ENCODE data around the gene CXCL1.

Gene CXCL1

GRCh38 chr4:73864365-73864764, 4.8 kb upstream of the CXCL1 start:
- no peaks in the 10 kb centered on the region for H3K9me3 ChIP-seq (ENCODE audit: control insufficient read depth in 2 of 2, low read length in 2 of 2)
- H3K9ac ChIP-seq (ENCODE audit: low read depth in 1 of 2, low read length in 2 of 2), result no peak overlapping the region
- peaks cover 0 to 4% of the 10 kb centered on the region in 2 donors for H3K4me1 ChIP-seq (ENCODE audit: control insufficient read depth in 2 of 2, insufficient read depth in 2 of 2, low read length in 2 of 2)
- H3K36me3 ChIP-seq (ENCODE audit: control insufficient read depth in 2 of 2, insufficient read depth in 2 of 2, low read length in 2 of 2), result no peaks in the 10 kb centered on the region
- no peaks in the 10 kb centered on the region for H3K27me3 ChIP-seq (ENCODE audit: control insufficient read depth in 2 of 2, insufficient read depth in 2 of 2, low read length in 2 of 2)
- H3K27ac ChIP-seq (ENCODE audit: low read depth in 2 of 2, low read length in 2 of 2), result no peak overlapping the region
- H3K4me3 ChIP-seq (ENCODE audit: low read length in 2 of 2), result no peak overlapping the region

GRCh38 chr4:73864961-73865360, 4.2 kb upstream of the CXCL1 start:
- Histone ChIP-seq H3K36me3 (ENCODE audit: control insufficient read depth in 2 of 2, insufficient read depth in 2 of 2, low read length in 2 of 2) (no peaks in the 10 kb centered on the region), H3K27me3 (ENCODE audit: control insufficient read depth in 2 of 2, insufficient read depth in 2 of 2, low read length in 2 of 2) (no peaks in the 10 kb centered on the region), H3K4me1 (ENCODE audit: control insufficient read depth in 2 of 2, insufficient read depth in 2 of 2, low read length in 2 of 2) (peaks cover 3 to 4% of the 10 kb centered on the region in 2 donors), H3K9ac (ENCODE audit: low read depth in 1 of 2, low read length in 2 of 2) (no peak overlapping the region), H3K9me3 (ENCODE audit: control insufficient read depth in 2 of 2, low read length in 2 of 2) (no peaks in the 10 kb centered on the region), H3K27ac (ENCODE audit: low read depth in 2 of 2, low read length in 2 of 2) (no peak overlapping the region), H3K4me3 (ENCODE audit: low read length in 2 of 2) (no peak overlapping the region)

- no peak overlapping the region for H3K9ac ChIP-seq (ENCODE audit: low read depth in 1 of 2, low read length in 2 of 2)
- no peak overlapping the region for H3K27ac ChIP-seq (ENCODE audit: low read depth in 2 of 2, low read length in 2 of 2)
- peaks cover 4 to 7% of the 10 kb centered on the region in 2 donors for H3K4me1 ChIP-seq (ENCODE audit: control insufficient read depth in 2 of 2, insufficient read depth in 2 of 2, low read length in 2 of 2)
Observed at GRCh38 chr4:73865431-73866096, 3.6 kb upstream of the CXCL1 start.

GRCh38 chr4:73866246-73866645, 2.9 kb upstream of the CXCL1 start:
- Histone ChIP-seq H3K27ac (ENCODE audit: low read depth in 2 of 2, low read length in 2 of 2) (no peak overlapping the region), H3K4me3 (ENCODE audit: low read length in 2 of 2) (no peak overlapping the region), H3K4me1 (ENCODE audit: control insufficient read depth in 2 of 2, insufficient read depth in 2 of 2, low read length in 2 of 2) (peaks cover 4 to 7% of the 10 kb centered on the region in 2 donors), H3K9ac (ENCODE audit: low read depth in 1 of 2, low read length in 2 of 2) (no peak overlapping the region), H3K27me3 (ENCODE audit: control insufficient read depth in 2 of 2, insufficient read depth in 2 of 2, low read length in 2 of 2) (no peaks in the 10 kb centered on the region), H3K36me3 (ENCODE audit: control insufficient read depth in 2 of 2, insufficient read depth in 2 of 2, low read length in 2 of 2) (no peaks in the 10 kb centered on the region), H3K9me3 (ENCODE audit: control insufficient read depth in 2 of 2, low read length in 2 of 2) (no peaks in the 10 kb centered on the region)

More at GRCh38 chr4:73865431-73866096, 3.6 kb upstream of the CXCL1 start:
- H3K9me3 ChIP-seq (ENCODE audit: control insufficient read depth in 2 of 2, low read length in 2 of 2), result no peaks in the 10 kb centered on the region
- H3K36me3 ChIP-seq (ENCODE audit: control insufficient read depth in 2 of 2, insufficient read depth in 2 of 2, low read length in 2 of 2), result no peaks in the 10 kb centered on the region
- no peaks in the 10 kb centered on the region for H3K27me3 ChIP-seq (ENCODE audit: control insufficient read depth in 2 of 2, insufficient read depth in 2 of 2, low read length in 2 of 2)
- no peak overlapping the region for H3K4me3 ChIP-seq (ENCODE audit: low read length in 2 of 2)

GRCh38 chr4:73867783-73868182, 1.4 kb upstream of the CXCL1 start:
- Histone ChIP-seq H3K27ac (ENCODE audit: low read depth in 2 of 2, low read length in 2 of 2) (no peak overlapping the region), H3K4me1 (ENCODE audit: control insufficient read depth in 2 of 2, insufficient read depth in 2 of 2, low read length in 2 of 2) (peaks cover 4 to 7% of the 10 kb centered on the region in 2 donors), H3K4me3 (ENCODE audit: low read length in 2 of 2) (no peak overlapping the region), H3K9ac (ENCODE audit: low read depth in 1 of 2, low read length in 2 of 2) (no peak overlapping the region), H3K36me3 (ENCODE audit: control insufficient read depth in 2 of 2, insufficient read depth in 2 of 2, low read length in 2 of 2) (no peaks in the 10 kb centered on the region), H3K27me3 (ENCODE audit: control insufficient read depth in 2 of 2, insufficient read depth in 2 of 2, low read length in 2 of 2) (no peaks in the 10 kb centered on the region), H3K9me3 (ENCODE audit: control insufficient read depth in 2 of 2, low read length in 2 of 2) (no peaks in the 10 kb centered on the region)

DNA sequence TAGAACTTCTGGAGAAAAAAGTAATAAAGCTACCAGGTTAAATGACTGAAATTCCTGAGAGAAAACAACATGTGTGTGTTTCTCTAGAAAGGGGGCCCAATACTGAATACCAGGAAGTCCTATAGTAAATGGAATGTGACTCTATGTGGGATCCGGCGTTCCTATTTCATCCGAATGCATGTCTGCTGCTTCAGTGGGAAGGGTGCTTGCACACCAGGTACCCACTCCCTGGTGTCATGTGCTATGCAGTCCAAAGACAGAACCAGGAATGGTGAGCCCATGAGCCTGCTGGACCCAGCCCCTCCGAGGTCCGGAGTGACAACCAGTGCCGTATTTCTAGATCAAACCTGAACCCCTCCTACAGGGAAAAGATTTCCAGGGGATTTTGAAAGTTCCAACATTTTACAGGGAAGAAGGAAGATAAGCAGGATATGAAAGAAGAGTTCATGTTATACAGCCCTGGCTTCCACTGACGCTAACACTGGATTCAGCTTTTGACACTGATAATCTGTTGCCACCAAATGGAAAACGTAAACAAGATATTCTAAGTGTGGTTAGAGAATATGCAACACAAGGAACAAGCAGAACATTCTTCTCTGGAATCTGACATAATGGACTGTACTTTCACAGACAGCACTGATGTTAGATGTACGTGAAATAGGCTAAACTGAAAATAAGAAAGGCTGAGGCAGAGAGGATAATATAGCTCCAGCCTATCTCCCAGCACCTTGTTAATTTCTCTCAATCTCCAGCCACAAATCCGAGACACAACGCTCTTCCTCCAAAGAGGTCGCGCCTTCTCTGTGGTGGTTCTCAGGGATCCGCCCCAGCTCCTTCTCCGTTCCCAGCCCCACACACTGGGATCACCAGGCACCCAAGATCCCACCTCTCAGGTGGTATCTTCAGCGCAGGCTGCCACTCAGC, 725 bp upstream of the CXCL1 start:
- H3K4me1 ChIP-seq (ENCODE audit: control insufficient read depth in 2 of 2, insufficient read depth in 2 of 2, low read length in 2 of 2), result peaks cover 4 to 7% of the 10 kb centered on the region in 2 donors
- peak overlapping the region; percentile 68 to 79 for H3K4me3 ChIP-seq (ENCODE audit: low read length in 2 of 2)
- H3K27ac ChIP-seq (ENCODE audit: low read depth in 2 of 2, low read length in 2 of 2), result peak overlapping the region; percentile 56 to 70
- no peaks in the 10 kb centered on the region for H3K27me3 ChIP-seq (ENCODE audit: control insufficient read depth in 2 of 2, insufficient read depth in 2 of 2, low read length in 2 of 2)
- H3K9me3 ChIP-seq (ENCODE audit: control insufficient read depth in 2 of 2, low read length in 2 of 2), result no peaks in the 10 kb centered on the region
- no peaks in the 10 kb centered on the region for H3K36me3 ChIP-seq (ENCODE audit: control insufficient read depth in 2 of 2, insufficient read depth in 2 of 2, low read length in 2 of 2)
- H3K9ac ChIP-seq (ENCODE audit: low read depth in 1 of 2, low read length in 2 of 2), result peak overlapping the region; percentile 60 to 86

- Histone ChIP-seq H3K27me3 (ENCODE audit: control insufficient read depth in 2 of 2, insufficient read depth in 2 of 2, low read length in 2 of 2) (no peaks in the 10 kb centered on the region), H3K27ac (ENCODE audit: low read depth in 2 of 2, low read length in 2 of 2) (peak overlapping the region in 1 of 2 donors; percentile 9), H3K36me3 (ENCODE audit: control insufficient read depth in 2 of 2, insufficient read depth in 2 of 2, low read length in 2 of 2) (no peaks in the 10 kb centered on the region), H3K4me3 (ENCODE audit: low read length in 2 of 2) (peak overlapping the region; percentile 37 to 79), H3K4me1 (ENCODE audit: control insufficient read depth in 2 of 2, insufficient read depth in 2 of 2, low read length in 2 of 2) (peaks cover 4 to 7% of the 10 kb centered on the region in 2 donors), H3K9me3 (ENCODE audit: control insufficient read depth in 2 of 2, low read length in 2 of 2) (no peaks in the 10 kb centered on the region), H3K9ac (ENCODE audit: low read depth in 1 of 2, low read length in 2 of 2) (peak overlapping the region; percentile 34 to 86)
Observed at GRCh38 chr4:73870260-73870659, 1.1 kb downstream of the CXCL1 start.

- Histone ChIP-seq H3K36me3 (ENCODE audit: control insufficient read depth in 2 of 2, insufficient read depth in 2 of 2, low read length in 2 of 2) (no peaks in the 10 kb centered on the region), H3K4me1 (ENCODE audit: control insufficient read depth in 2 of 2, insufficient read depth in 2 of 2, low read length in 2 of 2) (peaks cover 4 to 7% of the 10 kb centered on the region in 2 donors), H3K9me3 (ENCODE audit: control insufficient read depth in 2 of 2, low read length in 2 of 2) (no peaks in the 10 kb centered on the region), H3K27ac (ENCODE audit: low read depth in 2 of 2, low read length in 2 of 2) (no peak overlapping the region), H3K4me3 (ENCODE audit: low read length in 2 of 2) (peak overlapping the region in 1 of 2 donors; percentile 3), H3K9ac (ENCODE audit: low read depth in 1 of 2, low read length in 2 of 2) (no peak overlapping the region), H3K27me3 (ENCODE audit: control insufficient read depth in 2 of 2, insufficient read depth in 2 of 2, low read length in 2 of 2) (no peaks in the 10 kb centered on the region)
Observed at GRCh38 chr4:73870768-73871167, 1.6 kb downstream of the CXCL1 start.

DNA sequence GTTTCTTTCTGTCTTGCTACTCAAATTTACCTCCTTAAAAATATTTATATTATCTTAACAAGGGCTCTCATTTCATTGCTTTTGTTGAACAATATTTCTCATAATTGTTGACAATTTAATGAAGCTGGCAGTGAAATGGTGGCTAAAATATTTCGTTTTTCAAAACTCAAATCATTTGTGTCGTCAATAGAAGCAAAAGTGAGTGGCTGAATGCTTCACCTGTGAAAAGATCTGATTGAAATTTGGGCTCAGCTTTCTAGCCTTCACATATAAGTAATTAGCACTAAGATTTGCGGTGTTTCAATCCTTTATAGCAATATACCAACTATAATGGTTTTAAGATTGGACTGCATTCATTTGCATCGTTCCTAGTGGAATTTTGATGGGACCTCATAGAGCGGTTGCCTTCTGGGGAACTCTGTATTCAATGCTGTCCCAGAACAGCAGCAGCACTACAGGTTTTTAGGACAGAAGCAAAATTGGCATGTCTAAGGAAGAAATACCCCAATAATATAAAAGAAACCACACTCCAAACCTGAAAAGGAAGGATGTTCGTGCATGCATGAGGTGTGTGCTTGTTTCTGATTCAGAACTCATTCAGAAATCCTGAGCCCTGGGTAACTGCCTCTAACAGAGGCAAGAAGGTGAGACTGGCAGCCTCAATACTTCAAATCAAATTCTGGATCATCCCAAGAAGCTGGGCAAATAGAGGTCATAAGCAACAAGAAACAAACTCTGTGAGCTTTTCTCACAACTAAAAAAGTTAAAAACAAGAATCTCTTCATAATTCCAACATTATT, 2.5 kb downstream of the CXCL1 start:
- peaks cover 4 to 7% of the 10 kb centered on the region in 2 donors for H3K4me1 ChIP-seq (ENCODE audit: control insufficient read depth in 2 of 2, insufficient read depth in 2 of 2, low read length in 2 of 2)
- no peaks in the 10 kb centered on the region for H3K36me3 ChIP-seq (ENCODE audit: control insufficient read depth in 2 of 2, insufficient read depth in 2 of 2, low read length in 2 of 2)
- H3K9me3 ChIP-seq (ENCODE audit: control insufficient read depth in 2 of 2, low read length in 2 of 2), result no peaks in the 10 kb centered on the region
- no peak overlapping the region for H3K27ac ChIP-seq (ENCODE audit: low read depth in 2 of 2, low read length in 2 of 2)
- no peaks in the 10 kb centered on the region for H3K27me3 ChIP-seq (ENCODE audit: control insufficient read depth in 2 of 2, insufficient read depth in 2 of 2, low read length in 2 of 2)
- no peak overlapping the region for H3K9ac ChIP-seq (ENCODE audit: low read depth in 1 of 2, low read length in 2 of 2)
- H3K4me3 ChIP-seq (ENCODE audit: low read length in 2 of 2), result no peak overlapping the region

Measured in mucosa of rectum (tissue), 2 donors.